Frontal cortex (tissue), 4 donors: ENCODE data around the gene MAP2K6. TPM values are rescaled to one million over a fixed set of nuclear protein-coding genes. Genes with fewer than 3 reads are reported as not detected.

Experiments
- DNase-seq, 2 donors: peaks; one replicate each; pipeline ENCODE4 v3.0.0; 2012; ENCODE audit warnings: low spot score in 2 of 2
- FAIRE-seq: peaks from 2 replicates; lab custom pipeline; 2012; peaks lifted over from hg19 to GRCh38; lab: Jason Lieb, UNC
- total RNA-seq: library from RNA; depleted of rRNA; stranded (reverse); fragments of >200 nt; gene quantifications from one replicate; pipeline ENCODE4 v1.2.3, GENCODE V29; 2014
- donor health status: control.
- donor health status: control.
- donor health status: control.

Gene MAP2K6
- total RNA-seq, 1 donor from 2014 or later = 30.6 TPM

- no peak for DNase-seq
- FAIRE-seq = no peak
These were observed 144.3 kb downstream of the MAP2K6 start for GRCh38 chr17:69558796-69559195.

DNA sequence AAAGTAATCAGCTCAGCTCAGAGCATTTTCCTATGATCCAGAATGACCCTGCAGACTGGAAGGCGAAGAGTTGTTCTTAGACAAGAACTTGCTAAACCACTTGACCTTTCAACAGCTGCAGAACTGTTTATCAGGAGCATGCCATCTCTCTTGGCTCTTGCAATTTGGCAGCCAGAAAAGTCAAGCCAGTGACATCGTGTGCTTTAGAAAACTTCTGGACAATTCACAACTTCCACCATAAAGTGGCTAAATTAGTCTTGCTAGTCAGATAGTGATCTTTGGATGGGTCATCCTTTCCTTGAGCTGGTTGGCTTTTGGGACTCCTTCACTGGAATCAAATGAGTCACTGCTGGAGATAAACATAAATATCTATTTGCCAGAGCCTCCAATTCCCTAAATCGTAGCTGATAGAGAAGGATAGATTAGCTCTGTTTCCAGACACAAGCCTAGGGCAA lies 146.5 kb downstream of the MAP2K6 start:
- no peak for DNase-seq
- FAIRE-seq = no peak

DNA sequence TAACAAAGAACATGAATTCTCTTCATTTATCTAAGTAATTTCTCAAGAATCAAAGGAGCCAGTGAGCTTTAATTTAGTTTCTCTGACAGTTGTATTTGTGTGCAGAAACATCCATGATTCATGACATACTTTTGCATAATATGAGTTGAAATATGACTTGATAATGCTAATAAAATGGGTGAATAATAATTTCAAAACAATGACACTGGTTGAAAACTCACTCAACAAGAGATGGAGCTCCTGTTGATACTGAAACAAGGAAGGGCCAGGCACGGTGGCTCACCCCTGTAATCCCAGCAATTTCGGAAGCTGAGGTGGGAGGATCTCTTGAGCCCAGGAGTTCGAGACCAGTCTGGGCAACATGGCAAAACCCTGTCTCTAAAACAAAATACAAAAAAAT lies 147.0 kb downstream of the MAP2K6 start:
- DNase-seq (no peak), FAIRE-seq (no peak)

- DNase-seq (no peak), FAIRE-seq (no peak)
These were observed 150.9 kb downstream of the MAP2K6 start for GRCh38 chr17:69565447-69565846.

DNA sequence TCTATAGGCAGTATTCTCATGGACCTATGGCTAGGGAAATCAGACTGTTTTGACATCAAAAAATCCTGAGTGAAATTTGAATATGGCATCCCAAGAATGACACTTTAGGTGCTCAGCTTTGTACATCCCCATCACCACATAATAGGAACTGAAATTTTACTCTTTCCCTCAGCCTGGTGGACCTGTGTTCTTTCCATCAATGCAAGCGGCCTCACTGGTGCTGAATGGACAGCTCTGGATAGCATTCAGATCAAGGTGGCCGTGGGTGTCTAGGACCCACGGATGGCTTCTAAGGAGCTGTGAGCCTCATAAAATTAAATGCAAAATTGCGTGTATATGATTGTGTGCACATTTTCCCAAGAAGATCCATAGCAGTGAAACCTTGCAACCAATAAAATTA lies 152.6 kb downstream of the MAP2K6 start:
- FAIRE-seq = no peak
- no peak for DNase-seq

DNA sequence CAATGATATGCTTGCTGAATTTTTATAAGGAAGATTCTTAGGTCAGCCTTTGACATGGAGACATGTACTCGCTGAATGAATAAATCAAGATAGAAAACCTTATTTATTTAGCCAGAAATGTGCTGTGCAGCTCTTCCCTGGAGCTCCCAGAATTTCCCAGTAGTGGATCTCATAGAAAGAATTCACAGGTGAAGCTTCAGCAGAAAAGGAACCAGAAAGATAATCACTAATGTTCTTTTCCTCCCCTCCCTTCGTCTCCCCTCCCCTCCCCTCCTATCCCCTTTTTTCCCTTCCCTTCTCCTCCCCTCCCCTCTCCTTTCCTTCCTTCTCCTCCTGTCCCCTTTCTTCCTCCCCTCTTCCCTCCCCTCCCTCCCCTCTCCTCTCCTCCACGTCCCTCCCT lies 158.2 kb downstream of the MAP2K6 start:
- FAIRE-seq (no peak), DNase-seq (no peak)

DNA sequence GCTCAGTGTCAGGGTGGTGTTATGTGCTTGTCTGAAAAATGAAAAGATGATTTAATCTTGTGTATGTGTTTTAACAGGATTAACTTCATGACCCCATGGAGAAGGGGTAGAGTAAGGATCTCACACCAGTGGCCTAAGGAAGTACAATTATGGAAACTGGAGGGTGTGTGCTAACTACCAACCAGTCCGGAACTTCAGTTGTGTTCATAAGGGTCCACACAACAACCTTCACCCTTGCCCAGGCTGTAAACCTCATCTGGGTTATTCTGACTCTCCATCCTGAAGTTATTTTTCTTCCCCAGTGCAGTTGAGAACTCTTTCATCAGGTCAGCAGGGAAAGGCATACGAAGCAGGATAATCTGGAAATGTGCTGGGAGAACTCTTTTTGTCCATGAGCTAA lies 158.9 kb downstream of the MAP2K6 start:
- FAIRE-seq (no peak), DNase-seq (no peak)

GRCh38 chr17:69574257-69575197 lies 160.0 kb downstream of the MAP2K6 start:
- DNase-seq = no peak
- no peak for FAIRE-seq

- DNase-seq (no peak), FAIRE-seq (no peak)
These were observed 160.9 kb downstream of the MAP2K6 start for GRCh38 chr17:69575346-69575761.

- FAIRE-seq (no peak), DNase-seq (no peak)
These were observed 162.6 kb downstream of the MAP2K6 start for GRCh38 chr17:69577098-69577497.

DNA sequence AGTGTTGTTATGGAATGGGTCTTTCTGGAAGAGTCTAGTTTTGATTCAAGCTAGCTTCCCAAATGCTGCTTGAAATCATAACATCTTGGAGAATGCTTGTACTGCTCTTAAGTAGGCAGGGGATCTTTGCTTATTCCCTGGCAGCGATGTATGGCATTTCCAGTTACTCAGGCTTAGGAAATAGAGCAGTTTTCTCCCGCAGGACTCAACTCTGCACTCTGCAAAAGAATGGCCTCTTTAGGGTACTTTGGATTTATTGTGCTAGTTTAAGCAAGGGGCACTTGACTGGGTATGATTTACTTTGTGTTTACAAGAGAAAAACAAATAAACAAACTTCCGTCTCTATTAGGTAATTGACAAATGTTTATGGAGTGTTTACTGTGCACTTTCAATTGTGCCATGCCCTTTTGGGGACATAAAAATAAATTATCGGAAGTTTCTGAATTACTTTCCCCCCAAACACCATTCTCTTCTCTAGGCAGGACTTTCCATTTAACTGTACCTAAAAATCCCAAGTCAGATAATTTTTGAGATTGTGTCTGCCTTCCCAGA lies 164.0 kb downstream of the MAP2K6 start:
- FAIRE-seq = no peak

GRCh38 chr17:69579961-69580677 lies 165.6 kb downstream of the MAP2K6 start:
- no peak for DNase-seq
- FAIRE-seq = no peak

More for the DNA sequence above, 164.0 kb downstream of the MAP2K6 start:
- DNase-seq = no peak

GRCh38 chr17:69581061-69581961 lies 166.8 kb downstream of the MAP2K6 start:
- no peak for FAIRE-seq

DNA sequence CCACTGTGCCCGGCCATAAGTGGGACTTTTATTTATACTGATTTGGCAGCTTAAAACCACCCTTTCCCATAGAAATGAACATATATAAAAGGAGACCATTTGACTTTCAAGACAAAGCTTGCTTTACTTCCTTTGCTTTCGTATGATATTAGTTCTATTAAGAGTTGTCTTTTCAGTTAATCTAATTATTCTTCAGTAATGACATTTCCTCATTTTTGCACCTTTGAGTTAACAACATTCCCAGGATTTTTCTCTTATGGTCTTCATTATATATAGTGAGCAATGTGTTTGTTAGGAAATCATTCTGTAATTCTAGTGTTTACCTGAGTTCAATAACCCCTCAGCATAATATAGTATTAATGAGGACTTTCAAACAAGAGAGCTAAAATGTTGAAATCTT lies 173.8 kb downstream of the MAP2K6 start:
- no peak for DNase-seq
- no peak for FAIRE-seq

More at GRCh38 chr17:69581061-69581961, 166.8 kb downstream of the MAP2K6 start:
- DNase-seq = no peak

- FAIRE-seq = no peak
- no peak for DNase-seq
These were observed 174.3 kb downstream of the MAP2K6 start for GRCh38 chr17:69588827-69589239.

- FAIRE-seq (no peak), DNase-seq (no peak)
These were observed 176.2 kb downstream of the MAP2K6 start for GRCh38 chr17:69590671-69591070.

GRCh38 chr17:69592692-69593350 lies 178.3 kb downstream of the MAP2K6 start:
- FAIRE-seq (no peak), DNase-seq (no peak)

DNA sequence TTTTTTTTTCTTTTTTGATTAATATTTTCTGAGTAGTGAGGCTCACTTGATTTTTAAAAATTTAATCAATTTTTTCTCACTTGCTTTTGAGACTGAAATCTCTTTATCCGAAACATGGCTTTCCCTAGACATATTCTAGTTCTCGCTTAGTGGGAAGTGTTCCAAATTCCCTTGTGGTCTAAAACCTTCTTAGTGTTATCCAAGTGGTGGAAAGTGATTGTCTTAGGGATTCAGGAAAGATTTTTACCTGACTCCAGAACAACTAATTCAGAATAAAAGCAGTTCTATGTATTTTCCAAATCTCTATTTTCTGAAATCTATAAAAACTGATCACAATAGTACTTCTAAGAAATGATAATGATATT lies 178.8 kb downstream of the MAP2K6 start:
- FAIRE-seq (no peak), DNase-seq (no peak)

DNA sequence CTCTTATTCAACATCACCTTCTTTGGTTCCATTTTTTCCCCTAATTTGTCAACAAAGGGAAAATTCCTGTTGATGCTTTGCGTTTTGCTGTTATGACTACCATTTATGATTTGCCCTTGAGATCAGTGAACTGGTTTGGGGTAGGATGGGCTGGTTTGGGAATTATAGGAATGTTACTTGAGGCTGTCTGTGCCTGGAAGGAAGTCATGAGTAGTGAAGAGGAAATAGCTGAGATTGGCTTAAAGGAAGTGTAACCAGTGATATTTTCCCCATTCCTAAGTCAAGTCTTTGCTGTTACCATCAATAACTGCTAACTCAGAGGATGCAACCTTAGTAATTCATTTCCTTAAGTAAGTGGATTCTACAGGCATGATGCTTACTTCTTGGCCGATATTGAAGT lies 179.2 kb downstream of the MAP2K6 start:
- no peak for FAIRE-seq
- DNase-seq = no peak
